ENCODE data around the gene RAB10.

DNA sequence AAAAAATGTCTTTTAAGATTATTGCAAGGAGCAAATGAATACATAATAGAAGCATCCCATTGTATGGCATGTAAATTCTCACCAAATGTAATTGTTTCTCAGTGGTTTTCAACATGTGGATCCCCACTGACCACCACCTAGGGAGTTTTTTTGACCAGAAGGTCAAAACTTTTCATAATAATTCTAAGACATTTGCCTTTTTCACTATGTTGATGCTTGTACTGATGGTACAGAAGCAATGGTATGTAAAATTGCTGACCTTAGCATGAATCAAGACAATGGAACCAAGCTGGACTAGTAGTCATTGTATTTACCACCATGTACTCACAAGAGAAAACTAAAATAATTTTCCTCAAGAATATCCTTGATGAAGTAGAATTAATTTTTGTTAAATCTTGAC, 36.8 kb downstream of the RAB10 start:
- TF ChIP-seq, protein P1, sequence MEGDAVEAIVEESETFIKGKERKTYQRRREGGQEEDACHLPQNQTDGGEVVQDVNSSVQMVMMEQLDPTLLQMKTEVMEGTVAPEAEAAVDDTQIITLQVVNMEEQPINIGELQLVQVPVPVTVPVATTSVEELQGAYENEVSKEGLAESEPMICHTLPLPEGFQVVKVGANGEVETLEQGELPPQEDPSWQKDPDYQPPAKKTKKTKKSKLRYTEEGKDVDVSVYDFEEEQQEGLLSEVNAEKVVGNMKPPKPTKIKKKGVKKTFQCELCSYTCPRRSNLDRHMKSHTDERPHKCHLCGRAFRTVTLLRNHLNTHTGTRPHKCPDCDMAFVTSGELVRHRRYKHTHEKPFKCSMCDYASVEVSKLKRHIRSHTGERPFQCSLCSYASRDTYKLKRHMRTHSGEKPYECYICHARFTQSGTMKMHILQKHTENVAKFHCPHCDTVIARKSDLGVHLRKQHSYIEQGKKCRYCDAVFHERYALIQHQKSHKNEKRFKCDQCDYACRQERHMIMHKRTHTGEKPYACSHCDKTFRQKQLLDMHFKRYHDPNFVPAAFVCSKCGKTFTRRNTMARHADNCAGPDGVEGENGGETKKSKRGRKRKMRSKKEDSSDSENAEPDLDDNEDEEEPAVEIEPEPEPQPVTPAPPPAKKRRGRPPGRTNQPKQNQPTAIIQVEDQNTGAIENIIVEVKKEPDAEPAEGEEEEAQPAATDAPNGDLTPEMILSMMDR (IDR thresholded peaks at IDR 0.05), result no peak
- TF ChIP-seq ZFX (IDR thresholded peaks at IDR 0.05; ENCODE audit: borderline replicate concordance), result no peak
